Measurements from ENCODE around the gene ROR2. TPM values are rescaled to one million over a fixed set of nuclear protein-coding genes. Genes with fewer than 3 reads are reported as not detected.

ROR2 gene
- total and polyA plus RNA-seq, 2 of the 8 experiments (the other 6 are each of a cell fraction or from before 2014, with no cell fraction given) = 2.7 to 4.3 TPM

GRCh38 chr9:91946653-91947488 lies 3.2 kb downstream of the ROR2 start (continued):
- no peak for TF ChIP-seq HDAC2 (IDR thresholded peaks at IDR 0.05; ENCODE audit: borderline replicate concordance in 1 of 2, low read depth in 2 of 2, low read length in 2 of 2)
- no peak for TF ChIP-seq SIN3A (conservative IDR thresholded peaks at IDR 0.05 in 1 of 2, IDR thresholded peaks at IDR 0.05 in 1 of 2; ENCODE audit: low read depth in 1 of 2, low read length in 2 of 2)
- TF ChIP-seq RFX5 (IDR thresholded peaks at IDR 0.05; ENCODE audit: borderline replicate concordance, low read depth, low read length) = no peak
- no peak for TF ChIP-seq SP4 (IDR thresholded peaks at IDR 0.05; ENCODE audit: low read length)
- no peak for TF ChIP-seq TBP (IDR thresholded peaks at IDR 0.05; ENCODE audit: low read depth, low read length)
- TF ChIP-seq CBX8 (IDR thresholded peaks at IDR 0.05; ENCODE audit: borderline replicate concordance, low read depth, low read length) = no peak
- TF ChIP-seq TAF7 (optimal IDR thresholded peaks at IDR 0.05; ENCODE audit: borderline replicate concordance, low read depth, low read length) = no peak
- no peak for TF ChIP-seq ATF3 (IDR thresholded peaks at IDR 0.05; ENCODE audit: insufficient read depth, low read depth, low read length)
- no peak for TF ChIP-seq SRF (IDR thresholded peaks at IDR 0.05; ENCODE audit: low read depth, low read length)

All from H1 (cell line).